ENCODE data around the gene FTCD. TPM values are rescaled to one million over a fixed set of nuclear protein-coding genes. Genes with fewer than 3 reads are reported as not detected.
"Not testable (repeated sequence)": the region's sequence is repeated elsewhere in the genome, so short reads cannot be mapped to it uniquely, and the experiment has no call there.

The FTCD gene
- total and polyA plus RNA-seq, 8 donors, result 0.25 to 6.7 (median 1.3) TPM; not detected in 3

DNA sequence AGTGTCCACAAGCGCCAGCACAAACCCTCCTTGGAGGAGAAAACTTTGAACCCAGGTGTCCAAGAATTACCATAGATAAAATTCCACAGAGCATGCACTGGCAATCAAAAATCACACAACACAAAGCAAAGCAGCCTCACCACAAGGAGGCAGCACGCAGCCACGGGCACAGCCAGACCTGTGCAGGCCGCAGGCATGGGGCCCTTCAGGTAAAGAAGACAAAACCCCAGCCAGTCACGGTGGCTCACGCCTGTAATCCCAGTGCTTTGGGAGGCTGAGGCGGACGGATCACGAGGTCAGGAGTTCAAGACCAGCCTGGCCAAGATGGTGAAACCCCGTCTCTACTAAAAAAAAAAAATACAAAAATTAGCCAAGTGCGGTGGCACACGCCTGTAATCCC lies 8.0 kb downstream of the FTCD start:
- intact Hi-C loops (cut with DNase I; ENCODE audit: low total_unique reads), result loop anchor here (10.0 kb wide), 1 partner anchor 77 kb away; the partner anchor contains the start of gene LSS
- peak; percentile 60 to 77 for DNase-seq
- not testable (repeated sequence) for H3K4me3 ChIP-seq

DNA sequence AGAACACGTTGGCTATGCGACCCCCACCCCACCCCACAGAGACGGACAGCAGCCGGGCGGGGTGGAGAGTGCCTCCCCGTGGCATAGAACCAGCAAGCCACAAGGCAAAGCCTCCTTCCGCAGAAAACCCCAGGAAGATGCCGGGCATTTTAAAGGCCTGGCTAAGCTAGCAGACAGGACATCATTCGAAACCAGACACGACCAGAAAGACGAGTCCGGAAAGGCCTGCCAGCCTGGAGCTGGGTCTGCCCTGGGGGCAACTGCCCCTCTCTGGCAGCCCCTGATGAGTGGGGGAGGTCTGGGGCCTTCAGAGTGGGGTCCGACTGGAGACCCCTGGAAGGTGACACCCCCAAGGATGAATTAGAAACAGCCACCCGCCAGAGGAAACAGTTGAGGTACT lies 8.5 kb downstream of the FTCD start:
- Histone ChIP-seq H3K4me3 (no peak overlapping the region), H3K9me3 (no peaks in the 10 kb centered on the region), H3K27ac (no peak overlapping the region), H3K36me3 (no peaks in the 10 kb centered on the region), H3K27me3 (peaks cover 0 to under 1% (median 0%) of the 10 kb centered on the region in 3 donors), H3K4me1 (peaks cover 0 to 13% (median 9%) of the 10 kb centered on the region in 4 donors)
- DNase-seq, result no peak
- intact Hi-C loops (cut with DNase I; ENCODE audit: low total_unique reads), result loop anchor here (10.0 kb wide), 1 partner anchor 78 kb away; the partner anchor contains the start of gene LSS
- TF ChIP-seq EP300 (IDR thresholded peaks at IDR 0.05) (no peak), POLR2AphosphoS5 (IDR thresholded peaks at IDR 0.05) (no peak), POLR2A (IDR thresholded peaks at IDR 0.05) (no peak)
- TF ChIP-seq, protein P1, sequence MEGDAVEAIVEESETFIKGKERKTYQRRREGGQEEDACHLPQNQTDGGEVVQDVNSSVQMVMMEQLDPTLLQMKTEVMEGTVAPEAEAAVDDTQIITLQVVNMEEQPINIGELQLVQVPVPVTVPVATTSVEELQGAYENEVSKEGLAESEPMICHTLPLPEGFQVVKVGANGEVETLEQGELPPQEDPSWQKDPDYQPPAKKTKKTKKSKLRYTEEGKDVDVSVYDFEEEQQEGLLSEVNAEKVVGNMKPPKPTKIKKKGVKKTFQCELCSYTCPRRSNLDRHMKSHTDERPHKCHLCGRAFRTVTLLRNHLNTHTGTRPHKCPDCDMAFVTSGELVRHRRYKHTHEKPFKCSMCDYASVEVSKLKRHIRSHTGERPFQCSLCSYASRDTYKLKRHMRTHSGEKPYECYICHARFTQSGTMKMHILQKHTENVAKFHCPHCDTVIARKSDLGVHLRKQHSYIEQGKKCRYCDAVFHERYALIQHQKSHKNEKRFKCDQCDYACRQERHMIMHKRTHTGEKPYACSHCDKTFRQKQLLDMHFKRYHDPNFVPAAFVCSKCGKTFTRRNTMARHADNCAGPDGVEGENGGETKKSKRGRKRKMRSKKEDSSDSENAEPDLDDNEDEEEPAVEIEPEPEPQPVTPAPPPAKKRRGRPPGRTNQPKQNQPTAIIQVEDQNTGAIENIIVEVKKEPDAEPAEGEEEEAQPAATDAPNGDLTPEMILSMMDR (IDR thresholded peaks at IDR 0.05), result no peak
- 64 to 77% (median 67%) methylated on average over 6 to 14 of the region's 14 CpGs for WGBS, 5 donors

More for the DNA sequence above, 8.0 kb downstream of the FTCD start:
- H3K36me3 ChIP-seq, H3K9me3 ChIP-seq, H3K27ac ChIP-seq, H3K27me3 ChIP-seq: not testable (repeated sequence)
- WGBS, 5 donors, result 57 to 72% (median 66%) methylated on average over 12 of the region's 12 CpGs
- H3K4me1 ChIP-seq, result peaks cover 0 to 14% (median 9%) of the 10 kb centered on the region in 4 donors
- TF ChIP-seq, protein P1 (IDR thresholded peaks at IDR 0.05), result peak in 5 of 7 experiments; percentile 12 to 35 (median 28)

DNA sequence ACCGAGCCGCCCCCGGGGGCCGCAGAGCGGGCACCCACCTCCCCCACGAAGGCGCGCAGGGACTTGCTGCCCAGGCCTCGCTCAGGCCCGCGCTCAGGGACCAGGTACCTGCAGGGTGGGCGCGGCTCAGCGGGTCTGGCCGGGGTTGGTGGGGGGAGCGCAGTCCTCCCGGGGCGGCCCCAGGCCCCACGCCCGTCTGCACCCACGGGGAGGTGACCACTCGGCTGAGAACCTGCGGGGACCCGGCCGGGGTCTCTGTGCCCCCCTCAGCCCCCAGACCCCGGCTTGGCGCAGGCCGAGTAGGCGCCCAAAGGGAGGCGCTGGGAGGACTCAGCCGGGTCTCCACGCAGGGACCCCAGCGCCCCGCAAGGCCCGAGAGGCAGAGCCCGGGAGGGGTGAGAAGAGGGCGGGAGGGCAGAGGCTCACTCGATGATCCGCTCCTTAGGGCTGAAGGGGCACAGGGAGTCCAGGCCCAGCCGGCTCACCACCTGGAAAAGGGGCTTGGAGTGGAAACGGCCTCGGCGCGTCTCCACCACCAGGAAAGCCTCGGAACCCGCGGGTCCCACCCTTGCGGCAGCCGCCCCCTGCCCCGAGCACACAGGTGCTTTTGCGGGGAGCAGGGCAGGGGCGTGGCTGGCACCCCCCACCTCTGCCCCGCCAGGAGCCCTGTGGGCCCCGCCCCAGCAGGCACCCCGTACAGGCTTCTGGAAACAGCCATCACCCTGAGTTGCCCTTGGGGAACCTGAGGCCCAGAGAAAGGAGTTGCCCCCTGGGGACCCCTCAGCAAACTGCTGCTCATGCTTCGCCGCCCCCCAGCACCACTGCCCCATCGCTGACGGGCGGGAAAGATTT lies 9.3 kb downstream of the FTCD start:
- WGBS, 5 donors, result 83 to 94% (median 87%) methylated on average over 16 to 60 of the region's 60 CpGs
- TF ChIP-seq POLR2A (IDR thresholded peaks at IDR 0.05) (no peak), POLR2AphosphoS5 (IDR thresholded peaks at IDR 0.05) (no peak), EP300 (IDR thresholded peaks at IDR 0.05) (no peak)
- TF ChIP-seq, protein P1 (IDR thresholded peaks at IDR 0.05), result no peak

DNA sequence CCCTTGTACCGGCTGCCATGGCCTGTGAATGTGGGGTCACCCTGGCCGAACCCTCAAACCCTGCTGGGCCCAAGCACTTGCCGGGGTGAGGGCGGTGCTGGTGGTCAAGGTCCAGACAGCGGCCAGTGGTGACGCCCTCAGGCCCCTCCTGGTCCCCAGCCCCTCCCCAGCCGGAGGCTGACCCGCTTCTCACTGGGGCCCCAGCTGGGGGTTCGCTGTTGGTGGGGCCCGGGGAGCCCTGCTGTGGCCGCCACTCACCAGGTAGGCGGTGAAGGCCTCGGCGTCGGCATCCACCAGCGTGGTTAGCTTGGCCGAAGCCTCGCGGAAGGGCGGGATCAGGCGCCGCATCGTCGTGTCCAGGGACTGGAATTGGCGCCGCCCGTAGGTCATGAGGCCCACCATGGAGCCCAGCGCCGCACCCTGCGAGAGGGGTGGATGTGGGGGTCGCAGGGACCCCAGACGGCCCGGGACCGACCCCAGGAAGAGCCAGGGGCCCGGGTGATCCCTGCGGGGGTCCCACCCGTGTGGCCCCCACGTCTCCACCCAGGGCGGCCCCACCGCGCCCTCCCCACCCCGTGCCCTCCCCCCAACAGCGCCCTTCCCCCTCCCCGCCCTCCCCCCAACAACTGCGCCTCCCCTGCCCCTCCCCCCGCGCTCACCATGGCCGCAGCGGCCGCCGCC lies 10.1 kb downstream of the FTCD start:
- WGBS, 5 donors, result 87 to 93% (median 89%) methylated on average over 7 to 51 of the region's 51 CpGs
- no peak for DNase-seq
- H3K4me1 ChIP-seq, result peaks cover 0 to 13% (median 9%) of the 10 kb centered on the region in 4 donors
- no peak overlapping the region for H3K27ac ChIP-seq
- no peak for TF ChIP-seq EP300 (IDR thresholded peaks at IDR 0.05)
- no peak for TF ChIP-seq POLR2A (IDR thresholded peaks at IDR 0.05)
- H3K27me3 ChIP-seq, result peaks cover 0 to 8% (median 4%) of the 10 kb centered on the region in 3 donors
- intact Hi-C loops (cut with DNase I; ENCODE audit: low total_unique reads), result loop anchor here (10.0 kb wide), 1 partner anchor 80 kb away; the partner anchor contains the start of gene LSS
- H3K9me3 ChIP-seq, result no peaks in the 10 kb centered on the region
- no peaks in the 10 kb centered on the region for H3K36me3 ChIP-seq
- H3K4me3 ChIP-seq, result no peak overlapping the region

More for the DNA sequence above, 9.3 kb downstream of the FTCD start:
- H3K27me3 ChIP-seq, result peaks cover 0 to 3% (median 0%) of the 10 kb centered on the region in 3 donors
- no peaks in the 10 kb centered on the region for H3K9me3 ChIP-seq
- no peaks in the 10 kb centered on the region for H3K36me3 ChIP-seq
- H3K4me3 ChIP-seq, result no peak overlapping the region
- DNase-seq, result no peak
- peaks cover 0 to 13% (median 9%) of the 10 kb centered on the region in 4 donors for H3K4me1 ChIP-seq
- no peak overlapping the region for H3K27ac ChIP-seq
- intact Hi-C loops (cut with DNase I; ENCODE audit: low total_unique reads), result loop anchor here (10.0 kb wide), 1 partner anchor 79 kb away; the partner anchor contains the start of gene LSS
